IPS-NIHi11 (cell line): ENCODE data around the gene CDKL5.
"Not testable (repeated sequence)": the region's sequence is repeated elsewhere in the genome, so short reads cannot be mapped to it uniquely, and the experiment has no call there.

Experiments
- DNase-seq: peaks from one replicate; pipeline ENCODE4 v3.0.0; 2012; ENCODE audit warnings: mixed read lengths, low spot score

Gene CDKL5

GRCh38 chrX:18425199-18426003 lies at the start of gene CDKL5:
Gene CDKL5 (plus strand): TSS chrX:18425608. CDS start chrX:18507097, 81,489 bp downstream.
- DNase-seq = peak; percentile 86

- peak; percentile 41 for DNase-seq
Observed at GRCh38 chrX:18377796-18378195, 47.6 kb upstream of the CDKL5 start.

GRCh38 chrX:18389966-18390365 lies 35.4 kb upstream of the CDKL5 start:
- DNase-seq = no peak

GRCh38 chrX:18390941-18391538 lies 34.4 kb upstream of the CDKL5 start:
- peak; percentile 24 for DNase-seq

GRCh38 chrX:18394477-18394876 lies 30.9 kb upstream of the CDKL5 start:
- no peak for DNase-seq

GRCh38 chrX:18401848-18402213 lies 23.6 kb upstream of the CDKL5 start:
- DNase-seq = no peak

- no peak for DNase-seq
Observed at GRCh38 chrX:18406531-18407266, 18.7 kb upstream of the CDKL5 start.

- DNase-seq = no peak
Observed at GRCh38 chrX:18410038-18410437, 15.4 kb upstream of the CDKL5 start.

GRCh38 chrX:18415386-18415785 lies 10.0 kb upstream of the CDKL5 start:
- no peak for DNase-seq

GRCh38 chrX:18422325-18422724 lies 3.1 kb upstream of the CDKL5 start:
- DNase-seq = no peak

- no peak for DNase-seq
Observed at GRCh38 chrX:18422886-18423285, 2.5 kb upstream of the CDKL5 start.

- peak; percentile 14 for DNase-seq
Observed at GRCh38 chrX:18424482-18425198, 768 bp upstream of the CDKL5 start.

GRCh38 chrX:18426004-18426320 lies 554 bp downstream of the CDKL5 start:
- DNase-seq = peak; percentile 17

GRCh38 chrX:18428006-18428405 lies 2.6 kb downstream of the CDKL5 start:
- DNase-seq = no peak

- not testable (repeated sequence) for DNase-seq
Observed at GRCh38 chrX:18433288-18433687, 7.9 kb downstream of the CDKL5 start.

- no peak for DNase-seq
Observed at GRCh38 chrX:18434896-18435295, 9.5 kb downstream of the CDKL5 start.

GRCh38 chrX:18436017-18436416 lies 10.6 kb downstream of the CDKL5 start:
- no peak for DNase-seq

- DNase-seq = no peak
Observed at GRCh38 chrX:18440835-18441234, 15.4 kb downstream of the CDKL5 start.

- DNase-seq = peak; percentile 18
Observed at GRCh38 chrX:18441780-18442367, 16.5 kb downstream of the CDKL5 start.

GRCh38 chrX:18448416-18448815 lies 23.0 kb downstream of the CDKL5 start:
- no peak for DNase-seq

GRCh38 chrX:18449236-18449635 lies 23.8 kb downstream of the CDKL5 start:
- DNase-seq = no peak

- DNase-seq = no peak
Observed at GRCh38 chrX:18455384-18455783, 30.0 kb downstream of the CDKL5 start.
